Measurements from ENCODE around the gene FGD4.
"Not testable (repeated sequence)": the region's sequence is repeated elsewhere in the genome, so short reads cannot be mapped to it uniquely, and the experiment has no call there.

- TF ChIP-seq CTCF, POLR2A (IDR thresholded peaks at IDR 0.05): not testable (repeated sequence)
Observed at GRCh38 chr12:32511976-32512375, 112.6 kb downstream of the FGD4 start.
